Activated CD8-positive, alpha-beta memory T cell treated with anti-CD3 and anti-CD28 coated beads, Interleukin-2, amount 50 U/mL, for 48 hours (primary cell): ENCODE measurements around the gene AUH.

Experiments used
- DNase-seq: peaks from one replicate; pipeline ENCODE4 v3.0.0-alpha.2; 2020

AUH gene

DNA sequence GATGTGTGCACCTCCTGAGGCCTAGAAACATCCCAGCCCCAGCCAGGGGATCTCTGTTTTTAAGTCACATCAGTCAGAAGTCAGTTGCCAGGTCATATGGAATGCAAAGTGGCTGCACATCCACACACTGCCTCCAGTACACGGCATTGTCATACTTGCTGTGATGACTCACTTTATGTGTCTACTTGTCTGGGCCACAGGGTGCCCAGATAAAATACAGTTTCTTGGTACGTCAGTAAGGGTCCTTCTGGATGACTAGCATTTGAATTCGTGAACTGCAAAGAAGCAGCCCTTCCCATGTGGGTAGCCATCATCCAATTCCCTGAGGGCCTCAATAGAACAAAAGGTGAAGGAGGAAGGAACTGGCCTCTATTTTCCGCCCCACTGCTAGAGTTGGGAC is 27.7 kb downstream of the AUH start:
- no peak for DNase-seq

DNA sequence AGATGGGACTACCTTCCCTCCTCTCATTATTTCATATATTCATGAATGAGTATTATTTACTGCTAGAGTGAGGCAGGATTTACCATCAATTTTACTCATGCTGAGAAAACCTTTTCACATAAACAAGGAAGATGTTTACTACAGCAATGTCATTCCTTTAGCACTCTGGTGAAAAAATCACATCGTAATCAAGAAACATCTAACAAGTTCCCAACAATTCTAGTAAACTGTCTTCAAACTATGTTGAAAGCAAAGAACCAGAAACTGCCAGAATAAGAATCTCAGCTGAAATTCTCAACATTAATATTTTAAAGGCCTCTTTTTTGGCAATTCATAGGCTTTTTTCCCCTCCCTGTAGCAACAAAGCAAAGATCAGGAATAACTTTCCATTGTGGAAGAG is 28.2 kb downstream of the AUH start:
- DNase-seq: no peak

DNA sequence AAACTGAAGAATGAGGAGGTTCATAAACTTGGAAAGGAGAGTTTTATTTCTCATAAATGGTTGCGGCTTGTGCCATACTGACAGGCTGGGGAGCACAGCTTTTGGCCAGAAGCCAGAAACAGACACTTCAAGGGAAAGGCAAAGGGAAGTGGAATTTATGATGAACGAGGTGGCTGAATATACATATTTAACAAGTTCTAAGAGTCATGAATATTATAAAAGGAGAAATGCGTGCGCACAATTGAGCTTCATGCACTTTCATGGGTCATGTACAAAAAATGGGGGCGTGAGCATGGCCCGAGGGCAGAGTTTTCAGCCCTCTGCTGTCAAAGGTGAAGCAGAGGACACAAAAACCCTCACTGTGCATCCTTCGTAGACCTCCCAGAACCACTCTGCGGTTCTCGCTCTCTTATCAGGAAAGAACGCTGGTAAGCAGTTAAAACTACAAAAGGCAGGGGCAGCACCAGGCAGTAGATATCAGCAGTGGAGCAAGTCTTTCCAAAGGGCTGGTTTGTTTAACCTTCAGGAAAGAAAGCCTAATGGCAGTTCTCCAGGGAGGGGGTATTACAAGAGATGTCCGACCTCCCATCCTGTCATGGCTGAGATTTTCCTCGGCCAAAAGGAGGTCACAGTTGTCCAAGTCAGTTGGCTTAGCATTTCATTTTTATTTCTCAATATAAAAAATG is 29.0 kb downstream of the AUH start:
- no peak for DNase-seq

DNA sequence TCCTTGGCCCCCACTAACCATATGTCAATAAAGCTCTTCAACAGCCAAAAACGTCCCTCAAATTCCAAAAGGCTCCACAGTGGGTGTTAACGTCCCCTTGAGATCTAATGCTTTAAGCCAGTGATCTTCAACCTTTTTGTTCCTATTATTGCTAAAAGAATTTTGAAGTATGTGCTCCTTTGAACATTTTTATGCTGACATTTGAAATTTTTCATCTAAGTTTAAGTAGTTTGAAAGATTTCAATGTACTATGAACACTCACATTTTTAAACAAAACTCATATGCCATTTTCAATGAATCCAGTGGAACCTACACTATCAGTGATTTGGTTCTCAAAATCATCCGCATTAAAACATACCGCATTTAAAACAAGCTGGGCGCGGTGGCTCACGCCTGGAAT is 29.9 kb downstream of the AUH start:
- DNase-seq: no peak

DNA sequence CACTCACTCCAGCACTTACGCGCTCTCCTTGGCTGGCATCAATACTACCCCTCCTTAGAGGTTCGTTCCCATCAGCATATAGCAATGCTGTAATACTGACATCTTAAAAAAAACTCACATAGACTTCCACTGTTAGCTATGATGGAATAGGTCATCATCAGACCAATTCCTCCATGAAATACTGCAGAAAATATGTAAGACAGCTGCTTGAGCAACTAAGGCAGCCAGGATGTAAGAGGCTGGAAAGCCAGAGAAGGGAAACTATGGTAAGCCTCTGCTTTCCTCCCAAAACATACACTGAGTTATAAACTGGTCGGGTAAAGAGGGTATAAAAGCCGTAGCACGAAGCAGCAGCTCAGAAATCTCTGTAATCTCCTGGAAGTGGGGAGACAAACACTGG is 33.5 kb downstream of the AUH start:
- no peak for DNase-seq

DNA sequence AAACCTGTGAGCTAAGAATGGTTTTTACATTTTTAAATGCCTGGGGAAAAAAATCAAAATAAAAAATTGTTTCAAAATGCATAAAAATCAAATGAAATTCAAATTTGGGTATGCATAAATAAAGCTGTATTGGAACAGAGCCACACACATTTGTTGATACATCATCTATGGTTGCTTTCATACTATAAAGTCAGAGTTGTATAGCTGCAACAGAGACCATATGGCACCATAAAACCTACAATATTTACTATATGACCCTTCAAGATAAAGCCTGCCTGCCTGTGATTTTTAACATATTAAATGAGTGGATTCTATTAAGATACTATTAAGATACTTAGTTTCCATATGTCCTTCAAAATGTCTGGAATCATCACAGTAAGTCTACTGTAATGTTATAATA is 40.0 kb downstream of the AUH start:
- no peak for DNase-seq

DNA sequence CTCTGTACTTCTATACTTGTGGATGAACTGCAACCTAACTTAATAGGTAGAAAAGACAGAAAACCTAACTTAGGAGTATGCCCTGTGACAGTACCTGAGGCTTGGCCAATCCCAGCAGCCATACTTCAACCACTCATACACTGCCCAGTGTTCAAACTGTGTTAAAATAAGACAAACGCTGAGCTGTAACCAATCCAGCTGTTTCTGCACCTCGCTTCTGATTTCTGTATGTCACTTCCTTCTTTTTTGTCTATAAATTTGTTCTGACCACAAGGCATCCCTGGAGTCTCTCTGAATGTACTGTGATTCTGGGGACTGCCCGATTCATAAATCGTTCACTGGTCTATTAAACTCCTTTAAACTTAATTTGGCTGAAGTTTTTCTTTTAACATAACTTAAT is 41.4 kb downstream of the AUH start:
- DNase-seq: no peak

DNA sequence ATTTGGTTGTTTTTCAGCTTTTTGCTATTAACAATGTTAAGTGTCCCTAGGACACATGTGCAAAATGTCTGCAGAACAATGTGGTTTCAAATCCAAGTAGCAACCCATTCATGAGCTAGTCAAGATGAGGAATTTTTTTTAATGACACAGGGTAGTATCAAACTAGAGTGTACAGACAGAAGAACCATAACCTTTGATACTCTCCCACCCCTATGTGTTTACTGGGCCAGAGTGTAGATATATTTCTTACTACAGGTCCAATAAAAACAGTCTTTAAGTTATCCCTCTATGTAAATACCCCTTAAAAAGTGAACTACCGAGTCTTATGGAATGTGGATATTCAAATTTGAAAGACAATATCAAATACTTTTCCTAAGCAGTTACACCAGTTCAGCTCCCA is 45.6 kb downstream of the AUH start:
- DNase-seq: no peak

DNA sequence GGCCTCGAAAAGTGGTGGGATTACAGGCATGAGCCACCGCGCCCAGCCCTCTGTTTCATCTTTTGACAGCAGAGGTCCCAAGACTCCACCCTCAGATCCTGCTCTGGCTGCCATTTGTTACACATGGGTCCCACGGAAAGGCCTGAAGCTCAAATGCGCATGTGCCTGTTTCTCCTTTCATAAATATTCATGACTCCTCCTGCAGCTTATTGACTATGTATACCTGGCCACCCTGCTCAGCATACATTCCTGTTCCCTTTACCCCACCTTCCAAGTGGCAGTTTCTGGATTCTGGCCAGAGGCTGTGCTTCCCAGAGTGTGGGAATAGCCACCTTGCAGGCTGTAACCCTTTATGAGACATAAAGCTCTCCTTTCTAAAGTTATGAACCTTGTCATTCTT is 46.5 kb downstream of the AUH start:
- DNase-seq: no peak

DNA sequence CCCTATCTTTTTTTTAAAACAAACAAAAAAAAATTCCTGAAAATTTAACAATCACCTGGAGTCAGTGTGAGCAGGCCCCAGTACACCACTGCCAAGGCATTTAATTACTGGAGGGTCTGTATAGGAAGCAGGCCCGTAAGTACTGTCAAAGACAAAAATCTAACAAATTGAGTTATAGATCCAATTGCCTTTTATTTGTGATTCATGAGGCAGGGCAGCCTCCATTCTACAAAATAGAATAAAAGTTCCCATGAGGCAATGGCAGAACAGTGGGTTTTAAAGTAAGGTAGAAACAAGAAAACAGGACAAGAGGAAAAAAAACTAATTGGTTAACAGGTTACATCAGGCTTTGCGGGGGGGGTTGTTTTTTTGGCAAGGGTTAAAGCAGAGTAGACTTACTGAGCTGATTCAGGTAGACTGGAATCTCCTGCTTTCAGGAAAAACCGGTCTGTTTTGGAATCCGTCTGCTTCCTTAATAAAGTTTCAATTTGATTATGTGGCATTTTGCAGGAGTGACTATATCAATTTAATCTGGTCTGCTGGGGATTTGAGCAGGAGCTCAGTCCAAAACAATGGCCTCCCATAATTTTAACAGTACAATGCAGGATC is 48.9 kb downstream of the AUH start:
- no peak for DNase-seq

DNA sequence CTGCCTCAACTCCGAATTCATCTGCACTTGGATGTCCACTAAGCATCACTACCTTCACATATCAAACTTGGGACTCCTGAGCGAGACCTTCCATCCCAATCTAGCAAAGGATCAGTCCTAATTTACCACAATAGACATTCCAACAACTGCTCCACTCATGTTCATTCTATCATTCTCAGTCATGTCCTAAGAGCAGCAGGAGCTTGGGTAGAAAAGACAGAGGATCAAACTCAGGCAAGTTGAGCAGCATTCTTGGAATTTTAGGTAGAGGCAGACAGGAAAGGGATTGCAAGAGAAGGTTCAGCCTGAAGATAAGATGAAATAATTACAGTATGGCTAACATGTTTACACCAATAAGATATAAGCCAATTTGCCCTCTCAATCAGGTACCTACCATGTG is 51.7 kb downstream of the AUH start:
- no peak for DNase-seq

DNA sequence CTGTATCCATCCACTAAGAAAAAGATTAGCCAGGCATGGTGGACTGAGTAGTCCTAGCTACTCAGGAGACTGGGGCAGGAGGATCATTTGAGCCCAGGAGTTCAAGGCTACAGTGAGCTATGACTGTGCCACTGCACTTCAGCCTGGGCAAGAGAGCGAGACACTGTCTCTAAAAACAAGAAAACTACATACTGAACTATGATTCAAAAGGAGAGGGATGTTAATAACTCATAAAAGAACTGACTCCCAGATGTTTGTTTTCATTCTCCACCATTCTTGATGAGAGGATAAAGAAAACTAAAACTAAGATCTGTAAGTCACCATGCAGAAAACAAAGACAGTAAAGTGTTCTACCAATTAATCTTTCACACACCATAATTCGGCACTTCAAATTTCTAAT is 53.5 kb downstream of the AUH start:
- no peak for DNase-seq

DNA sequence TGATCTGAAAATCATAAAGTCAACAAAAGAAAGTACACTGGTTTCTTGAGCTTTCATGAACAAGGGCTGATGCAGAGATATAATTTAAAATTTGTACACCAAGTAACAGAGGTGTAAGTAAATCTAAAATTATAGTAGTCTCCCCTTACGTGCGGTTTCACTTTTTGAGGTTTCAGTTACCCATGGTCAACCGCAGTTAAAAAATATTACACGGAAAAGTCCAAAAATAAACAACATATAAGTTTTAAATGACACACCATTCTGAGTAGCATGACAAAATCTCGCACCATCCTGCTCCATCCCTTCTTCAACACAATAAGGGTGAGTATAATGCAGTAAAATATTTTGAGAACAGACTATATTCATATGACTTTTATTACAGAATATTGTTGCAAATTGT is 54.4 kb downstream of the AUH start:
- no peak for DNase-seq

DNA sequence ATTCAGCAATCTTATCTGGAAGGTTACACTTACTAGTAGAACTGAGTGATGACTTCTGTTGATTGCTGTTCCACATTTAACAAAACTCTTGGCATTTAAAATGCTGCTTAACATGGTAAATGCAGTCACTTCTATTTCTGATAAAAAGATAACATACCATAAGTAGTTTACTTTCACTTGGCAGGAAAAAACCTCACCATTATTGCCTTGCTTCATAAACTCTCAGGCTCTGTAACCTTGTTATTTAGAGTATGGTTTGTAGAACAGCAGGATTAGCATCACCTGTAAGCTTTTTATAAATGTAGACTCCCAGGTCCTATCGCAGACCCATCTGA is 55.5 kb downstream of the AUH start:
- no peak for DNase-seq

DNA sequence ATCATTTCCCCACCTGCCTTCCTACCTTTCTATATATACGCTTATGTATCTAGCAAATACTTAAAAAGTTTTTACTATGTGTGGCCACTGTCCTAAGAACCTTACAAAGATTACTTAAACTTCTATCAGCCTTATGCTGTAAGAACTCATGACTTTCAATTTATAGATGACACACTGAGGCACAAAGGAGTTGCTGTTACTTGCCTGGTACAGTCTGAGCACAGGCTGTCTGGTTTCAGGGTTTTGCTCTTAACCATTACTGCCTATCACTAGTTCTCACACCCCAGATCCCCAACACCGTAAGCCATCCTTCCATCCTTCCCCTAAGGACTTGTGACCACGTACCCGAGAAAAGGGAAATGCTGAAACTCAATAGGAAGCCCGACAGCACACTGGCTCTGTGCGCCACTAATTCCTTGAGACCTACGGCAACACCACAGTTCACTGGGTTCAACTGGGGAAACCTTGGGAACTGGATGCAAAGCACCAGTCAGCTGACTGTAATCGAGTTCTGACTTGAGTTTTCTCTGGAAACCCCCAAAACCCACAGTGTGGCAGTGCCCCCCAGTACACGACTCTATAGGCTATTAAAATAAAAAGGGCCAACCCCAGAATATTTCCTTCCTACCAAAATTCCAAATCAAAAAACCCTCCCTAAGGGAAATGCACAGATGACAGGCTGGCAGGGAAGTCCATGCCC is 56.0 kb downstream of the AUH start:
- DNase-seq: no peak

DNA sequence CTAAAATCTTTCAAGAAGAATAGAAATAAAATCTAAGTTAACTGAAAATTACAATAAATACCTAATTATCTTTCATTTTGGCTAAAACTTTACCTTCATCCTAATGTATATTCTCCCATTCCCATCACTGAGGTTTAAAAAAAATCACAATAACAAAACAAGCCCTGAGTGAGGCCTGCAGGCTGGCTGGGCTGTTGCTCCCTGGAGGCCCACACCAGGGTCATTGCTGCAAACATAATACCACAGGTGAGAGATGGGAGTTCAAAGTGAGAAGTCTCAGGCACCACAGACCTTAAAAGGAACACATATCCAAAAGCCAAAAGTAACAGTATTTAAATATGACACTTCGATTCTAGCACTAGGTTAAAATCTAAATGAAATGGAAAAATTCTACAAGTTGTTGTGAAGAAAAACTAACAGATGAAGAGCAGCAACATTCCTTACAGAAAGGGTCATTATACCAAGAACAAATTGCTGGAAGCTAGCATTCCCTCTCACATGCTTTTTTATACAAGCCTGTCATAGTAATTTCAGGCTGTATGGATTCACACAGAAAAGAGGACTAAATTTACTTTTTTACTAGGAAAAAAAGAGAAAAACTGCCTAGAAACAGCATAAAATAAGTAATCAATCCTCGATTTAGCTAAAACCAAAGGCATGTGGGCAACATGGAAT is 57.8 kb downstream of the AUH start:
- no peak for DNase-seq

DNA sequence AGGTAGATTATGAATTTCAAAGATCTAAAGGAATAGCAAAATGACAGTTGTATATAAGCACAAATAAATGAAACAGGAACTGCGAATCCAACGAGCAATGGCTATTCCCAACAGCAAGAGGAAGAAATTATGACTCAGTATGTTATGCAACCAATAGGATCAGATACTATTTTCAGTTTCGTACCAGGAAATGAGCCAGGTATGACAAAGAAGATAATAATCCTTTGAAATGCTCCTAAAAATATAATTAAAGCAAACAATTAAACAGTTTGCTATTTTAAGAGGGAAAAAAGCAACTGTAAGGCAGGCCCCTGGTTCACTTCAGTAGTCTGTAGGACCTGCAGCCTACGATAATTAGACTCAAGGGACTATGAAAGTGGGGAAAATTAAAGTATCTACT is 58.9 kb downstream of the AUH start:
- no peak for DNase-seq

DNA sequence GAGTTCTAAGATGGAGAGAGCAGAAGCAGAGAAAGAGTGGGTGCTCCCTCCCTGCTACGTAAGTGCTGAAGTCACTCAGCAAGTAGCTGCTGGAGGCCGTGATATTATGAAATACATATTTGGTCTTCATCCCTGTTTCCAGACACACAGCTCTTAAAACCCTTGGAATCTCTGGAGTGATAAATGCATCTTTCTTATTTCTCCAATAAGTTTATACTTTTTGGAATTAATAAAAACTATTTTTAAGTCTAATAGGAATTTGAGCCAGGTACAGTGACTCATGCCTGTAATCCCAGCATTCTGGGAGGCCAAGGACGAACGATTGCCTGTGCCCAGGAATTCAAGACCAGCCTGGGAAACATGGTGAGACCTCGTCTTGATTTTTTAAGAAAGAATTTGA is 60.6 kb downstream of the AUH start:
- no peak for DNase-seq

DNA sequence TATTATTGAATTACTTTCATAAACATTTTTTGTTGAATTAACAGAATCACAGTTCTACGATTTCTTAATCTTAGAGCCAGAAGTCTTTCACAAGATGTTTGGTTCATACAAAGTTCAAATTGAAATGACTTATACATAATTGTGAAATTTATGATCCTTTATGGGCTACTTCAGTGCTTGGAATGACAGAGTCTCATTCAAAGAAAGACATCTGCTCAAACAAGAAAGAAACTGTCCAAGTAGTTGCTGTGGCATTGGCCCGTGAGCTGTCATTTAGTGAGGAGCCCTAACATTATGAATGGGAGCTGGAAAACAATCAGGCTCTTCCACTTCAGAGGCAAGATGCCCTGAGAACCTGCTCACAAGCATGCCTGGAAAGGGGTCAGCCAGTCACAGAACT is 63.4 kb downstream of the AUH start:
- no peak for DNase-seq

DNA sequence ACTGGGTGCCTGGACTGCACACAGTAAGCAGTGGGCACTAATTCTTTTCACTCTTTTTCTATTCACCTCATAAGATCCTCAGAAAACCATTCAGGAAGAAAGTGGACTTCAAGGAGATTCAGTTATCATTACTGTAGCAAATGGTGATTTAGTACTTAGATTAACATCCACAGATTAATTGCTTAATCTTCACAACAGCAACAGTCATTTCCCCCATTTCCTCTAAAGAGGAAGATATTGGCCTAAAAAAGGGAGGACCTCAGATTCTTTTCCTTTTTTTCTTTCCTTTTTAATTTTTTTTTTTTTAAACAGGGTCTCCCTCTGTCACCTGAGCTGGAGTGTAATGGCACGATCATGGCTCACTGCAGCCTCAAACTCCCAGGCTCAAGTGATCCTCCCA is 64.4 kb downstream of the AUH start:
- no peak for DNase-seq

DNA sequence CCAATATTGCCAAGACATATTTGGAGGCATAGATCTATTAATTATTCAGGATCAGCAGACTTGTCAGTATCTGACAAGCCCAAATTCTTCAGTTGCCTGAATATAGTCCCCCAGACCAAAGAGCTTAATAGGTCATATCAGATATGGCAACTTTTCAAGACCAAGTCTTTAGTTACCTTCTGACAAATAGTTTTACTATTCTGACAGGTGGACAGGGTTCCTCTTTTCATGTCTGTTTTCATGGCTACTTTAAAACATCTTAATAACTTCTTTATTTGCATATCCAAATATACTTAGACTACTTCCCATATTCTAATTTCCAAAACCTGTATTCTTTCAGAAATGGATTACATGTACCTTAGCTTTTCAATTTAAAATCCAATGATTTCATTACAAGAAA is 65.4 kb downstream of the AUH start:
- no peak for DNase-seq

DNA sequence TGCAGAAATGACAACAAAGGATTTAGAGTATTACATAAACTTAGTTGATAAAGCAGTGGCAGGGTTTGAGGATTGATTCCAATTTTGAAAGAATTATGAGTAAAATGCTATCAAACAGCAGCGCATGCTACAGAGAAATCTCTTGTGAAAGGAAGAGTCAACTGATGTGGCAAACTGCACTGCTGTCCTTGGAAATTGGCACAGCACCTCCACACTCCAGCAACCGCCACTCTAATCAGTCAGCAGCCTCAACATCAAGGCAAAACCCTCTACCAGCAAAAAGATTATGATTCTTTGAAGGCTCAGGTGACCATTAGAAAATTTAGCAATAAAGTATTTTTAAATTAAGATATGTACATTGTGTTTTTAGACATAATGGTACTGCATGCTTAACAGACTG is 66.4 kb downstream of the AUH start:
- DNase-seq: no peak

DNA sequence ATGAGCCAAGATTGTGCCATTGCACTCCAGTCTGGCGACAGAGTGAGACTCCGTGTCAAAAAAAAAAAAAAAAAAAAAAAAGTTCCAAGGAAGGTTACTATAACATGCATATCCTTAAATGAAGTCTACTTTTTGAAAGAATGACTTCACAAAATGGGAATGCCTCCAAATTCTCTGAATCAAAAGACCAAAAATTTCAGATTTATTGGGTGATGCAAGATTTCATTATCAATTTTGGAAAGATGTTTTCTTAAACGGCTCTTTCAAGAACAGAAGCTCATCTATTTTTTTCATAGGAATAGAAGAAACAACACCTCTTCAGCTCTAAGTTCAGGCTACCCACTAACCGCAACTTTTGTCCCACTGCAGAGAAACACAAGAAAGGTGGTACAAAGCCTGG is 69.9 kb downstream of the AUH start:
- DNase-seq: no peak

DNA sequence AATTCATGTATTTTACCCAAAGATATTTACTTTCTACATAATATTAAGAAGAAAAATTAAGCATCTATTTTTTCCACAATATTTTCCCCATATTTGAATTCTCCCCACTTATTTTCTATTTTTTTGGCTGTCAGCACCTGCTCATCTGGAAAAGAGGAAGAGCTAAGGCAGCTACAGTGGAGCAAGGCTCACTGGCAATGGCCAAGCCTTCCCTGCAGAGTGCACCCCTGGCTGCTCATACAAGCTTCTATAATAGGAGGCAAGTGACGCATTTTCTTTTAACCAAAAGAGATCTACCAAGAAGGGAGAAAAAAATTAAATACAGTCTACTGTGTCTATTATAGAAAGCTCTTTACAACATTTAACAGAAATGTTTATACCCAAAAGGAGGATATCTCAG is 72.5 kb downstream of the AUH start:
- DNase-seq: no peak
